Measurements from ENCODE around the gene BCAS4. TPM values are rescaled to one million over a fixed set of nuclear protein-coding genes. Genes with fewer than 3 reads are reported as not detected.
A peak's percentile ranks its signal among the peaks of the same experiment; 100 is the strongest.

Gene BCAS4
- total RNA-seq, 3 donors from 2014 or later (not counting 1 experiment from before 2014, with no cell fraction given): 7.7 to 13.5 (median 10.5) TPM

DNA sequence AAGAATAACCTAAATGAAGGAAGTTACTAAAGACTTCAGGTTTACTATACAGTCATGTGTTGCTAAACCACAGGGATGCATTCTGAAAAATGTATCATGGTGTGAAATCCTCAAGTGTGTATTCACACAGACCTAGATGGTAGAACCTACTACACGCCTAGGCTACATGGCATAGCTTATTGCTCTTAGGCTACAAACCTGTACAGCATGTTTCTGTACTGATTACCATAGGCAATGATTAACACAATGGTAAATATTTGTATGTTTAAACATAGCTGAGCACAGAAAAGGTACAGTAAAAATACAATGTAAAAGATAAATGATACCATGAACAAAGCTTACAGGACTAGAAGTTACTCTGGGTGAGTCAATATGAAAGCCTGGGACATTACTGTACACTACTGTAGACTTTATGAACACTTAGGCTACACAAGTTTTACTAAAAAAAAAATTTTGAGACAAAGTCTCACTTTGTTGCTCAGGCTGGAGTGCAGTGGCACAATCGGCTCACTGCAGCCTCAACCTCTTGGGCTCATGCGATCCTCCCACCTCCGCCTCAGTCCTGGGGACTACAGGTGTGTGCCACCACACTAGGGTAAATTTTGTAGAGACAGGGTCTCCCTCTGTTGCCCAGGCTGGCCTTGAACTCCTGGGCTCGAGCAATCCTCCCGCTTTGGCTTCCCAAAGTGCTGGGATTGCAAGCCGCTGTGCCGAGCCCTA is 100.4 kb downstream of the BCAS4 start:
- peaks cover 56% of the 10 kb centered on the region for H3K36me3 ChIP-seq (ENCODE audit: control insufficient read depth, insufficient read depth, low read length)
- ATAC-seq: peak in 2 of 3 donors; percentile 26 to 70
- H3K27me3 ChIP-seq (ENCODE audit: control insufficient read depth, insufficient read depth, low read length): no peaks in the 10 kb centered on the region
- Mint-ChIP-seq H3K4me3 (no peak overlapping the region), H3K9me3 (no peaks in the 10 kb centered on the region), H3K4me1 (peaks cover 18 to 25% of the 10 kb centered on the region in 2 donors), H3K27me3 (ENCODE audit: low read depth in 2 of 2) (no peaks in the 10 kb centered on the region), H3K36me3 (peaks cover 15% of the 10 kb centered on the region), H3K27ac (peak overlapping the region; percentile 22 to 34)
- H3K27ac ChIP-seq (ENCODE audit: low read length): no peak overlapping the region
- DNase-seq: no peak
- intact Hi-C loops (cut with micrococcal nuclease): no loop called here
- H3K9me3 ChIP-seq (ENCODE audit: control insufficient read depth, insufficient read depth, low read length): no peaks in the 10 kb centered on the region
- no peaks in the 10 kb centered on the region for H3K4me1 ChIP-seq (ENCODE audit: control insufficient read depth, insufficient read depth, low read length)
- WGBS (ENCODE audit: insufficient coverage): 81% methylated on average over 8 of the region's 8 CpGs
- TF ChIP-seq, protein P1, sequence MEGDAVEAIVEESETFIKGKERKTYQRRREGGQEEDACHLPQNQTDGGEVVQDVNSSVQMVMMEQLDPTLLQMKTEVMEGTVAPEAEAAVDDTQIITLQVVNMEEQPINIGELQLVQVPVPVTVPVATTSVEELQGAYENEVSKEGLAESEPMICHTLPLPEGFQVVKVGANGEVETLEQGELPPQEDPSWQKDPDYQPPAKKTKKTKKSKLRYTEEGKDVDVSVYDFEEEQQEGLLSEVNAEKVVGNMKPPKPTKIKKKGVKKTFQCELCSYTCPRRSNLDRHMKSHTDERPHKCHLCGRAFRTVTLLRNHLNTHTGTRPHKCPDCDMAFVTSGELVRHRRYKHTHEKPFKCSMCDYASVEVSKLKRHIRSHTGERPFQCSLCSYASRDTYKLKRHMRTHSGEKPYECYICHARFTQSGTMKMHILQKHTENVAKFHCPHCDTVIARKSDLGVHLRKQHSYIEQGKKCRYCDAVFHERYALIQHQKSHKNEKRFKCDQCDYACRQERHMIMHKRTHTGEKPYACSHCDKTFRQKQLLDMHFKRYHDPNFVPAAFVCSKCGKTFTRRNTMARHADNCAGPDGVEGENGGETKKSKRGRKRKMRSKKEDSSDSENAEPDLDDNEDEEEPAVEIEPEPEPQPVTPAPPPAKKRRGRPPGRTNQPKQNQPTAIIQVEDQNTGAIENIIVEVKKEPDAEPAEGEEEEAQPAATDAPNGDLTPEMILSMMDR (IDR thresholded peaks at IDR 0.05): no peak
- H3K4me3 ChIP-seq (ENCODE audit: low read length): no peak overlapping the region

DNA sequence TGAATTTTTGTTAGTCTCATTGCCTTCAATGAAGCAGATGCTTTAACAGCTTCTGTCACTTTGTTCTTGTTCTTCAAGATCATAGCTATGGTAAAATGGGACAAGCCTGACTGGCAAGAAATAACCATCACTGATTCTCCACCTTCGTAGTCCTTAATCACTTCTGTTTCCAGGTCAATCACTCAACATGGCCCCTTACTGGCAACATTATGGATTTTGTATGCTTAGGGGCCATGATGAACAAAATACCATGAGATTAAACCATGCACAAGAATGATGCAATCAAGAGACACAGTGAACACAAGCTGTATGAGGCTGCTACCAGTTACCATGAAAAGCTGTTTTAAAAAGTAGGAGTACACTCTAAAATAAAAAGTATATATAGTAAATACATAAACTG is 103.6 kb downstream of the BCAS4 start:
- Histone ChIP-seq H3K27ac (ENCODE audit: low read length) (no peak overlapping the region), H3K27me3 (ENCODE audit: control insufficient read depth, insufficient read depth, low read length) (no peaks in the 10 kb centered on the region), H3K9me3 (ENCODE audit: control insufficient read depth, insufficient read depth, low read length) (no peaks in the 10 kb centered on the region), H3K4me3 (ENCODE audit: low read length) (no peak overlapping the region), H3K36me3 (ENCODE audit: control insufficient read depth, insufficient read depth, low read length) (peaks cover 28% of the 10 kb centered on the region), H3K4me1 (ENCODE audit: control insufficient read depth, insufficient read depth, low read length) (no peaks in the 10 kb centered on the region)
- 89% methylated on average over 1 of the region's 1 CpG for WGBS (ENCODE audit: insufficient coverage)
- Mint-ChIP-seq H3K27me3 (ENCODE audit: low read depth in 2 of 2) (no peaks in the 10 kb centered on the region), H3K9me3 (no peaks in the 10 kb centered on the region), H3K4me1 (peaks cover 31 to 35% of the 10 kb centered on the region in 2 donors), H3K4me3 (no peak overlapping the region), H3K27ac (peak overlapping the region; percentile 1 to 14), H3K36me3 (peaks cover under 1% of the 10 kb centered on the region)
- ATAC-seq: no peak
- DNase-seq: no peak
- TF ChIP-seq, protein P1 (IDR thresholded peaks at IDR 0.05): no peak
- intact Hi-C loops (cut with micrococcal nuclease): no loop called here

DNA sequence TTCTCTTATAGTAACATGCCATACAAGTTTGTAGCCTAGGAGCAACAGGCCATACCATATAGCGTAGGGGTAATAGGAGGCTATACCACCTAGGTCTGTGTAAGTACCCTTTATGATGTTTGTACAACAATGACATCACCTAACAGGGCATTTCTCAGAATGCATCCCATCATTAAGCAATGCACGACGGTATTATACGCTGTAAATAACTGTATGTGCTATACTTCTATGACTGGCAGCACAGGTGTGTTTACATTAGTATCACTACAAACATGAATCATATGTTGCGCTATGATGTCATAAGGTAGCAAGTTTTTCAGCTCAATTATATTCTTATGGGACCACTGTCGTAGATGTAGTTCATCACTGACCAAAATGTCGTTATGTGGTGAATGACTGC is 105.4 kb downstream of the BCAS4 start:
- 93% methylated on average over 7 of the region's 7 CpGs for WGBS (ENCODE audit: insufficient coverage)
- peaks cover 45 to 46% of the 10 kb centered on the region in 2 donors for H3K4me1 Mint-ChIP-seq
- no peak overlapping the region for H3K4me3 Mint-ChIP-seq
- no peaks in the 10 kb centered on the region for H3K27me3 Mint-ChIP-seq (ENCODE audit: low read depth in 2 of 2)
- no peaks in the 10 kb centered on the region for H3K4me1 ChIP-seq (ENCODE audit: control insufficient read depth, insufficient read depth, low read length)
- TF ChIP-seq, protein P1 (IDR thresholded peaks at IDR 0.05): no peak
- ATAC-seq: no peak
- DNase-seq: no peak
- H3K36me3 ChIP-seq (ENCODE audit: control insufficient read depth, insufficient read depth, low read length): peaks cover 19% of the 10 kb centered on the region
- no peak overlapping the region for H3K27ac ChIP-seq (ENCODE audit: low read length)
- H3K27ac Mint-ChIP-seq: peak overlapping the region in 1 of 2 donors; percentile 57
- H3K4me3 ChIP-seq (ENCODE audit: low read length): no peak overlapping the region
- intact Hi-C loops (cut with micrococcal nuclease): no loop called here
- no peaks in the 10 kb centered on the region for H3K27me3 ChIP-seq (ENCODE audit: control insufficient read depth, insufficient read depth, low read length)
- no peaks in the 10 kb centered on the region for H3K9me3 Mint-ChIP-seq
- no peaks in the 10 kb centered on the region for H3K9me3 ChIP-seq (ENCODE audit: control insufficient read depth, insufficient read depth, low read length)
- no peaks in the 10 kb centered on the region for H3K36me3 Mint-ChIP-seq

DNA sequence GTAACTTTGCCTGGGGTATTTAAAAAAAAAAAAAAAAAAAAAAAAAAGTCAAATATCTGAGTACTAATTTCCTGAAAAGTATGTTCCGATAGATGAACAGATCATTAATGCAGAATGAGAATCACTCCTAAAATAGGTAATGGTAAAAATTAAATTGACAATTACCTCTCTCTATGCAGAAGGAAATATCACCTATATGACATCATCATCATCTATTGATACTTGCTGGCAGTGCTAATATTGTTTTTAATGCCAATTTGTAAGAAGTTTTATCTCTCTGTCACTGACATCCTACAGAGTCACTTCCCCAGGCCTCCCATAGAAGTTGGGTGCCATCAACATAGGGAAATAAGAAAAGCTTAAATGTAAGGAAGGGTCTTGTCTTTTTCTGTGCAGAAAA is 106.4 kb downstream of the BCAS4 start:
- intact Hi-C loops (cut with micrococcal nuclease): no loop called here
- Mint-ChIP-seq H3K4me1 (peaks cover 50 to 56% of the 10 kb centered on the region in 2 donors), H3K27me3 (ENCODE audit: low read depth in 2 of 2) (no peaks in the 10 kb centered on the region), H3K27ac (peak overlapping the region; percentile 55 to 76), H3K9me3 (no peaks in the 10 kb centered on the region), H3K36me3 (no peaks in the 10 kb centered on the region), H3K4me3 (no peak overlapping the region)
- TF ChIP-seq, protein P1 (IDR thresholded peaks at IDR 0.05): no peak
- Histone ChIP-seq H3K27ac (ENCODE audit: low read length) (no peak overlapping the region), H3K9me3 (ENCODE audit: control insufficient read depth, insufficient read depth, low read length) (no peaks in the 10 kb centered on the region), H3K4me1 (ENCODE audit: control insufficient read depth, insufficient read depth, low read length) (no peaks in the 10 kb centered on the region), H3K27me3 (ENCODE audit: control insufficient read depth, insufficient read depth, low read length) (no peaks in the 10 kb centered on the region), H3K36me3 (ENCODE audit: control insufficient read depth, insufficient read depth, low read length) (peaks cover 19% of the 10 kb centered on the region), H3K4me3 (ENCODE audit: low read length) (no peak overlapping the region)
- no CpG with 5 or more reads among the region's 1 CpG for WGBS (ENCODE audit: insufficient coverage)
- DNase-seq (no peak), ATAC-seq (no peak)

Measured in natural killer cell (primary cell).